A549 (cell line): ENCODE results near the gene CD81. TPM values are rescaled to one million over a fixed set of nuclear protein-coding genes. Genes with fewer than 3 reads are reported as not detected.

Experiments used
- ATAC-seq, 2 experiments: fragments of 200-7000 bp in 1 of 2; fragments of >200 bp in 1 of 2; cut with Nextera tagmentation in 1 of 2; cut with Tn5 transposase in 1 of 2; 3 replicates each; pipeline versions ENCODE4 v1.8.0 to v1.9.1; 2018 to 2020; ENCODE audit warnings: mild to moderate bottlenecking in 1 of 2, moderate library complexity in 1 of 2
- CTCF ChIA-PET: fragments of 300-600 bp; sonication (Branson Sonifier 250); formaldehyde crosslinking; extraction: SDS; loops from one replicate; lab custom pipeline; 2021; ENCODE audit warnings: antibody characterized with exemption, inconsistent platforms; lab: Yijun Ruan, JAX
- POLR2A ChIA-PET: fragments of 350-600 bp; formaldehyde crosslinking; extraction: SDS; loops from one replicate; lab custom pipeline; 2021; ENCODE audit warnings: antibody characterized with exemption, inconsistent platforms; lab: Yijun Ruan, JAX
- DNase-seq, 2 experiments: peaks; one replicate each; pipeline versions ENCODE4 v3.0.0 to v3.0.0-alpha.2; 2011 to 2016; ENCODE audit warnings: low read depth in 1 of 2, low spot score in 1 of 2
- FAIRE-seq: peaks from 2 replicates; lab custom pipeline; 2011; peaks lifted over from hg19 to GRCh38; lab: Jason Lieb, UNC
- H3K27ac ChIP-seq, 2 experiments: fragments of >200 bp; sonication (Bioruptor Twin); formaldehyde crosslinking; 3 replicates each; pipeline ENCODE4 v1.5.1; 2016 to 2017
- H3K4me1 ChIP-seq: fragments of >200 bp; sonication (Bioruptor Twin); formaldehyde crosslinking; 3 replicates; pipeline ENCODE4 v1.6.1; 2016
- H3K4me2 ChIP-seq: fragments of >200 bp; sonication (Bioruptor Twin); formaldehyde crosslinking; 3 replicates; pipeline ENCODE4 v1.6.1; 2016
- H3K4me3 ChIP-seq: fragments of >200 bp; sonication (Bioruptor Twin); formaldehyde crosslinking; 3 replicates; pipeline ENCODE4 v1.5.1; 2016
- H3K9me3 ChIP-seq: fragments of >200 bp; sonication (Bioruptor Twin); formaldehyde crosslinking; 3 replicates; pipeline ENCODE4 v1.6.1; 2016
- BHLHE40 ChIP-seq: IDR thresholded peaks from 2 replicates; pipeline ENCODE4 v1.6.1; 2012; ENCODE audit warnings: low read depth, low read length, inconsistent platforms
- CHD4 ChIP-seq: fragments of 200-600 bp; sonication (generic); IDR thresholded peaks from 2 replicates; pipeline ENCODE4 v1.6.1; 2016; ENCODE audit warnings: antibody characterized with exemption, mild to moderate bottlenecking, borderline replicate concordance
- EHF ChIP-seq: fragments of 250-450 bp; sonication (Bioruptor Pico); IDR thresholded peaks from 2 replicates; pipeline ENCODE4 v1.5.0; 2020; ENCODE audit warnings: mild to moderate bottlenecking
- EHMT2 ChIP-seq: fragments of 200-600 bp; sonication (generic); IDR thresholded peaks from 2 replicates; pipeline ENCODE4 v1.6.1; 2016; ENCODE audit warnings: antibody characterized with exemption, low read depth, mild to moderate bottlenecking, moderate library complexity
- ESRRA ChIP-seq: fragments of 150-350 bp; IDR thresholded peaks from 2 replicates; pipeline ENCODE4 v1.6.1; 2014; ENCODE audit warnings: mild to moderate bottlenecking, low read length, borderline replicate concordance
- HOXA7 ChIP-seq: fragments of 250-450 bp; sonication (Bioruptor Pico); IDR thresholded peaks from 2 replicates; pipeline ENCODE4 v1.5.0; 2020; ENCODE audit warnings: mild to moderate bottlenecking, moderate library complexity
- HOXB5 ChIP-seq: fragments of 250-450 bp; sonication (Bioruptor Pico); IDR thresholded peaks from 2 replicates; pipeline ENCODE4 v1.5.0; 2020; ENCODE audit warnings: mild to moderate bottlenecking, moderate library complexity
- KDM5A ChIP-seq: fragments of 200-600 bp; sonication (generic); IDR thresholded peaks from 2 replicates; pipeline ENCODE4 v1.6.1; 2016; ENCODE audit warnings: antibody characterized with exemption, mild to moderate bottlenecking
- NPAS2 ChIP-seq: fragments of 250-450 bp; sonication (Bioruptor Pico); IDR thresholded peaks from 2 replicates; pipeline ENCODE4 v1.8.0; 2022; ENCODE audit warnings: mild to moderate bottlenecking, moderate library complexity, borderline replicate concordance
- NR3C1 ChIP-seq: fragments of >200 bp; sonication (Bioruptor Twin); formaldehyde crosslinking; IDR thresholded peaks from 3 replicates; pipeline ENCODE4 v1.6.1; 2017
- PHF8 ChIP-seq: fragments of 200-600 bp; sonication (generic); IDR thresholded peaks from 2 replicates; pipeline ENCODE4 v1.6.1; 2016; ENCODE audit warnings: low read depth, mild to moderate bottlenecking, antibody characterized with exemption, moderate library complexity, borderline replicate concordance
- POLR2A ChIP-seq: IDR thresholded peaks from 2 replicates; pipeline ENCODE4 v1.6.1; 2012; ENCODE audit warnings: mild to moderate bottlenecking, low read length
- POLR2AphosphoS2 ChIP-seq: conservative IDR thresholded peaks from 2 replicates; pipeline ENCODE4 v1.6.1; 2012; ENCODE audit warnings: low read length, improper control_type of control experiment, inconsistent platforms
- RAD21 ChIP-seq, 2 experiments: fragments of >200 bp in 1 of 2; sonication (Bioruptor Twin) in 1 of 2; formaldehyde crosslinking in 1 of 2; IDR thresholded peaks in 1 of 2; conservative IDR thresholded peaks in 1 of 2; 2 replicates in 1 of 2; 3 replicates in 1 of 2; pipeline ENCODE4 v1.6.1; 2012 to 2018; ENCODE audit warnings: inconsistent platforms in 1 of 2
- TP53 ChIP-seq: fragments of 250-450 bp; sonication (Bioruptor Pico); IDR thresholded peaks from 2 replicates; pipeline ENCODE4 v1.5.0; 2021; ENCODE audit warnings: mild to moderate bottlenecking, moderate library complexity
- ZC3H11A ChIP-seq: fragments of 450-650 bp; IDR thresholded peaks from 2 replicates; pipeline ENCODE4 v1.6.1; 2014; ENCODE audit warnings: antibody characterized with exemption, mild to moderate bottlenecking
- ZFP36 ChIP-seq: fragments of 450-650 bp; IDR thresholded peaks from 2 replicates; pipeline ENCODE4 v1.6.1; 2014; ENCODE audit warnings: borderline replicate concordance; ENCODE audit not compliant: partially characterized antibody
- ZNF302 ChIP-seq: fragments of 250-450 bp; sonication (Bioruptor Pico); IDR thresholded peaks from 2 replicates; pipeline ENCODE4 v1.9.0; 2021; ENCODE audit warnings: inconsistent platforms, mild to moderate bottlenecking, moderate library complexity
- WGBS: methylation state at CpG from one replicate; pipeline ENCODE4 v1.1.6; 2017; ENCODE audit errors: missing lambda C conversion rate; 5-methylcytosine and 5-hydroxymethylcytosine counted together
- polyA plus RNA-seq, 4 experiments: library from polyadenylated mRNA; depleted of rRNA in 3 of 4; stranded (reverse); fragments of >200 nt; fragmentation: RNase III in 1 of 4; extraction: RNeasy Plus Mini Kit Qiagen cat#74134 plus additional on column Dnase treatment in 1 of 4; gene quantifications; 2 replicates in 3 of 4; 3 replicates in 1 of 4; pipeline ENCODE4 v1.2.3, GENCODE V29; 2011 to 2017
- TF ChIP-seq, protein P1 (sequence below): fragments of 250-450 bp; sonication (Bioruptor Pico); IDR thresholded peaks from 2 replicates; pipeline ENCODE4 v1.5.0; 2020; ENCODE audit warnings: low read depth, mild to moderate bottlenecking, moderate library complexity
- TF ChIP-seq, protein P2 (sequence below): IDR thresholded peaks from 2 replicates; pipeline ENCODE4 v1.6.1; 2012
- TF ChIP-seq, protein P3 (sequence below): fragments of >200 bp; sonication (Bioruptor Twin); formaldehyde crosslinking; IDR thresholded peaks from 2 replicates; pipeline ENCODE4 v1.6.1; 2016
- TF ChIP-seq, protein P4 (sequence below): IDR thresholded peaks from 2 replicates; pipeline ENCODE4 v1.6.1; 2012; ENCODE audit warnings: low read depth, borderline replicate concordance
- TF ChIP-seq, protein P5 (sequence below): IDR thresholded peaks from 2 replicates; pipeline ENCODE4 v1.6.1; 2012

CD81 gene
- polyA plus RNA-seq, 2 of the 4 experiments (the other 2 are of a cell fraction) = 125 to 247 TPM

DNA sequence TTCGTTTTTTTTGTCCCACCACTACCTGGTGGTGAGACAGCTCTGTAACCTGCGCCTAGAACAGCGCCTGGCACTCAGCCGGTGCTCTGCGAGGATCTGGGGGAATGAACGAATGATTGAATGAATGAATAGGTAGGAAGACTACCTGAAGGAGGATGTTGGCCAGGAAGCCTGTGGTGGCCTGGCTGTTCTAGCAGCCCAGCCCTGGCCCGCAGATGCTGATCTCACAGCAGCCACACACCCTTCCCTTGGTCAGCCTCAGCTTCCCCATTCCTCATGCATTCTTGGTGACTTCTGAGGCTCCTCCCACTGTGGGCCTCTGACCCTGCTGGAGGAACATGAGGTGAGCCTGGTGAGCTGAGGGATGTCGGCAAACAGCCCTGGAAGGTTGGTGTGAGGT lies 63.5 kb downstream of the CD81 start:
- peaks cover 6% of the 10 kb centered on the region for H3K4me1 ChIP-seq
- H3K4me3 ChIP-seq = no peak overlapping the region
- ChIA-PET POLR2A (no interaction called here), CTCF (interaction anchor here (1.1 to 6.6 kb wide), 4 partner anchors 20 to 136 kb away, joined by 3 to 49 read pairs (median 7); no protein-coding TSS in a partner anchor)
- ATAC-seq (no peak), FAIRE-seq (no peak), DNase-seq (no peak)
- 51% methylated on average over 8 of the region's 8 CpGs for WGBS
- TF ChIP-seq BHLHE40 (no peak), ZFP36 (no peak), NPAS2 (no peak), POLR2AphosphoS2 (no peak), ZNF302 (CRISPR knock-in tag) (no peak), RAD21 (conservative IDR thresholded peaks at IDR 0.05 in 1 of 2, IDR thresholded peaks at IDR 0.05 in 1 of 2) (no peak), EHF (CRISPR knock-in tag) (no peak), ESRRA (no peak), HOXA7 (CRISPR knock-in tag) (no peak), ZC3H11A (no peak)
- TF ChIP-seq, protein P1, sequence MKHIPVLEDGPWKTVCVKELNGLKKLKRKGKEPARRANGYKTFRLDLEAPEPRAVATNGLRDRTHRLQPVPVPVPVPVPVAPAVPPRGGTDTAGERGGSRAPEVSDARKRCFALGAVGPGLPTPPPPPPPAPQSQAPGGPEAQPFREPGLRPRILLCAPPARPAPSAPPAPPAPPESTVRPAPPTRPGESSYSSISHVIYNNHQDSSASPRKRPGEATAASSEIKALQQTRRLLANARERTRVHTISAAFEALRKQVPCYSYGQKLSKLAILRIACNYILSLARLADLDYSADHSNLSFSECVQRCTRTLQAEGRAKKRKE (CRISPR knock-in tag) = no peak
- TF ChIP-seq, protein P2, sequence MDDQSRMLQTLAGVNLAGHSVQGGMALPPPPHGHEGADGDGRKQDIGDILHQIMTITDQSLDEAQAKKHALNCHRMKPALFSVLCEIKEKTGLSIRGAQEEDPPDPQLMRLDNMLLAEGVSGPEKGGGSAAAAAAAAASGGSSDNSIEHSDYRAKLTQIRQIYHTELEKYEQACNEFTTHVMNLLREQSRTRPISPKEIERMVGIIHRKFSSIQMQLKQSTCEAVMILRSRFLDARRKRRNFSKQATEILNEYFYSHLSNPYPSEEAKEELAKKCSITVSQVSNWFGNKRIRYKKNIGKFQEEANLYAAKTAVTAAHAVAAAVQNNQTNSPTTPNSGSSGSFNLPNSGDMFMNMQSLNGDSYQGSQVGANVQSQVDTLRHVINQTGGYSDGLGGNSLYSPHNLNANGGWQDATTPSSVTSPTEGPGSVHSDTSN = no peak
- H3K4me2 ChIP-seq = no peak overlapping the region
- peaks cover 17% of the 10 kb centered on the region for H3K9me3 ChIP-seq
- no peak overlapping the region for H3K27ac ChIP-seq

DNA sequence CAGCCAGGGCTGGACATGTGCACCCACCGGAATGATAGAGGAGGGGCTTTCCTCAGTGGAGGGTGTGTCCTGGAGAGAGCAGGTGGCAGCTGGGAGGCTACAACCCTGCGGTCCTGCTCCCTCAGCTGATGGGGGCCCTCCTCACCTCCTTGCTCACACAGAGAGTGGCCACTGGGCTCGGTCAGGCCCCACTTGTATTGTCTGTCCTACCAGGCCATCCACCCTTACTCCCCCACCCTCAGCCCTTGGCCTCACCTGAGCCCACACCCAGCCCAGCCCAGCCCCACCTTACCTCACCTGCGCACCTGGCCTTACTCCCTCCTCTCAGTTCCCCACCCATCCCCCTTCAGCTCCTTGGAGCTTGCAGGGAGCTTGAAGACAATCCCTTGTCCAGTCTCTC lies 64.1 kb downstream of the CD81 start:
- CTCF ChIA-PET = interaction anchor here (0.6 to 6.6 kb wide), 5 partner anchors 20 to 796 kb away, joined by 3 to 49 read pairs (median 5); no protein-coding TSS in a partner anchor
- Histone ChIP-seq H3K27ac (no peak overlapping the region), H3K4me2 (no peak overlapping the region), H3K9me3 (peaks cover 17% of the 10 kb centered on the region)
- FAIRE-seq = no peak
- TF ChIP-seq NR3C1 (no peak), HOXB5 (no peak), NPAS2 (no peak), EHMT2 (no peak), CHD4 (no peak)
- TF ChIP-seq, protein P3, sequence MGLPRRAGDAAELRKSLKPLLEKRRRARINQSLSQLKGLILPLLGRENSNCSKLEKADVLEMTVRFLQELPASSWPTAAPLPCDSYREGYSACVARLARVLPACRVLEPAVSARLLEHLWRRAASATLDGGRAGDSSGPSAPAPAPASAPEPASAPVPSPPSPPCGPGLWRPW = no peak
- TF ChIP-seq, protein P4, sequence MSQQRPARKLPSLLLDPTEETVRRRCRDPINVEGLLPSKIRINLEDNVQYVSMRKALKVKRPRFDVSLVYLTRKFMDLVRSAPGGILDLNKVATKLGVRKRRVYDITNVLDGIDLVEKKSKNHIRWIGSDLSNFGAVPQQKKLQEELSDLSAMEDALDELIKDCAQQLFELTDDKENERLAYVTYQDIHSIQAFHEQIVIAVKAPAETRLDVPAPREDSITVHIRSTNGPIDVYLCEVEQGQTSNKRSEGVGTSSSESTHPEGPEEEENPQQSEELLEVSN = no peak
- TF ChIP-seq, all 56 proteins: peak for 0
- peaks cover 6% of the 10 kb centered on the region for H3K4me1 ChIP-seq
- ATAC-seq (no peak), DNase-seq (no peak)
- H3K4me3 ChIP-seq = no peak overlapping the region
- WGBS = 32% methylated on average over 4 of the region's 4 CpGs
- POLR2A ChIA-PET = no interaction called here

DNA sequence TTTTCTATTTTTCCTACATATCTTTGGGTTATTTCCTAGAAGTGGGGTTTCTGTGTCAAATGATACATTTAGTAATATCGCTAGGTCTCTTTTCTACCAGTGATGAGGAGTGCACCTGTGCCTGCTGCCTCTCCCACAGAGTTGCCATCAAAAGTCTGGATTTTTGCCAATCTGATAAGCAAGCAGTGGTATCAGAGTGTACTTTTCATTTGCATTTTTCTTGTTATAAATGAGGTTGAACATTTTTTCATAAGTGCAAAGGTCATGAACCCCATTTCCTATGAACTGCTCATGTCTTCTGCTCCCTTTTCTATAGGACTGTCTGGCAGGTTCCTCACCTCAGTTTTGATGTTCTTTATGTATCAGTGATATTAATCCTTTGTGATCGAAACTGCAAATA lies 65.5 kb downstream of the CD81 start:
- H3K9me3 ChIP-seq = peaks cover 17% of the 10 kb centered on the region
- no peak for DNase-seq
- FAIRE-seq = no peak
- no peak overlapping the region for H3K4me2 ChIP-seq
- ChIA-PET CTCF (interaction anchor here (0.6 to 2.0 kb wide), 5 partner anchors 22 to 257 kb away, joined by 3 to 8 read pairs (median 6); no protein-coding TSS in a partner anchor), POLR2A (no interaction called here)
- no peak for TF ChIP-seq RAD21 (conservative IDR thresholded peaks at IDR 0.05 in 1 of 2, IDR thresholded peaks at IDR 0.05 in 1 of 2)
- TF ChIP-seq KDM5A = no peak
- TF ChIP-seq, protein P5, sequence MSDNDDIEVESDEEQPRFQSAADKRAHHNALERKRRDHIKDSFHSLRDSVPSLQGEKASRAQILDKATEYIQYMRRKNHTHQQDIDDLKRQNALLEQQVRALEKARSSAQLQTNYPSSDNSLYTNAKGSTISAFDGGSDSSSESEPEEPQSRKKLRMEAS = no peak
- TF ChIP-seq TP53 (CRISPR knock-in tag) = no peak
- no peak for TF ChIP-seq PHF8
- TF ChIP-seq POLR2A = no peak
- TF ChIP-seq NR3C1 = no peak
- no peak for TF ChIP-seq ESRRA
- TF ChIP-seq EHF (CRISPR knock-in tag) = no peak
- H3K4me1 ChIP-seq = peaks cover 6% of the 10 kb centered on the region
- WGBS = 54% methylated on average over 2 of the region's 2 CpGs
- no peak for ATAC-seq
- H3K4me3 ChIP-seq = no peak overlapping the region
- no peak overlapping the region for H3K27ac ChIP-seq
